Adrenal gland (tissue), 5 donors: Measurements from ENCODE around the gene ZNF516.

ENCODE experiments used
- CTCF ChIP-seq, 6 experiments: fragments of 450-650 bp in 4 of 6; fragments of 200-600 bp in 2 of 6; sonication (generic) in 1 of 6; IDR thresholded peaks; 1 replicate in 5 of 6; 2 replicates in 1 of 6; pipeline versions ENCODE4 v1.5.1 to v1.8.0; 2016 to 2021; ENCODE audit warnings: antibody characterized with exemption in 6 of 6, mild to moderate bottlenecking in 2 of 6, moderate library complexity in 1 of 6
- POLR2A ChIP-seq, 2 donors: fragments of 450-650 bp; IDR thresholded peaks; one replicate each; pipeline ENCODE4 v1.6.1; 2017; ENCODE audit warnings: antibody characterized with exemption in 2 of 2, mild to moderate bottlenecking in 2 of 2, moderate library complexity in 1 of 2
- donor health status: DM: no; HTN: no; CAD: no.

- TF ChIP-seq CTCF (IDR thresholded peaks at IDR 0.05) (no peak), POLR2A (IDR thresholded peaks at IDR 0.05) (no peak)
Observed at GRCh38 chr18:76484749-76485387, 10.2 kb downstream of the ZNF516 start.
